DMS79 (cell line): Measurements from ENCODE around the gene ANKRD24.
"Not testable (repeated sequence)": the region's sequence is repeated elsewhere in the genome, so short reads cannot be mapped to it uniquely, and the experiment has no call there.

Experiments used
- DNase-seq: peaks from one replicate; lab custom pipeline; 2025; lab: John Stamatoyannopoulos, UW

ANKRD24 gene

GRCh38 chr19:4197625-4198466 lies 15.4 kb downstream of the ANKRD24 start:
- DNase-seq: no peak

- DNase-seq: no peak
Measured at GRCh38 chr19:4198467-4199126, 16.1 kb downstream of the ANKRD24 start.

GRCh38 chr19:4199699-4200293 lies 17.3 kb downstream of the ANKRD24 start:
- no peak for DNase-seq

- DNase-seq: no peak
Measured at GRCh38 chr19:4200940-4201542, 18.6 kb downstream of the ANKRD24 start.

GRCh38 chr19:4201798-4202197 lies 19.3 kb downstream of the ANKRD24 start:
- DNase-seq: no peak

- no peak for DNase-seq
Measured at GRCh38 chr19:4206818-4207484, 24.5 kb downstream of the ANKRD24 start.

- DNase-seq: no peak
Measured at GRCh38 chr19:4208385-4209094, 26.1 kb downstream of the ANKRD24 start.

GRCh38 chr19:4210166-4210731 lies 27.8 kb downstream of the ANKRD24 start:
- DNase-seq: no peak

- DNase-seq: no peak
Measured at GRCh38 chr19:4213116-4213515, 30.6 kb downstream of the ANKRD24 start.

- no peak for DNase-seq
Measured at GRCh38 chr19:4215807-4216206, 33.3 kb downstream of the ANKRD24 start.

GRCh38 chr19:4216846-4217245 lies 34.4 kb downstream of the ANKRD24 start:
- DNase-seq: no peak

GRCh38 chr19:4217429-4218264 lies 35.2 kb downstream of the ANKRD24 start:
- no peak for DNase-seq

GRCh38 chr19:4218523-4218922 lies 36.0 kb downstream of the ANKRD24 start:
- not testable (repeated sequence) for DNase-seq

- DNase-seq: no peak
Measured at GRCh38 chr19:4220188-4220587, 37.7 kb downstream of the ANKRD24 start.

GRCh38 chr19:4224470-4224869 lies 42.0 kb downstream of the ANKRD24 start:
- DNase-seq: no peak

- no peak for DNase-seq
Measured at GRCh38 chr19:4225885-4226284, 43.4 kb downstream of the ANKRD24 start.

GRCh38 chr19:4227771-4228170 lies 45.3 kb downstream of the ANKRD24 start:
- no peak for DNase-seq

- DNase-seq: no peak
Measured at GRCh38 chr19:4228765-4229178, 46.3 kb downstream of the ANKRD24 start.

- no peak for DNase-seq
Measured at GRCh38 chr19:4229179-4229931, 46.9 kb downstream of the ANKRD24 start, which contains the start of gene EBI3. Gene EBI3 (plus strand): TSS chr19:4229523. CDS start chr19:4229551, 28 bp downstream.
